Measurements from ENCODE around the gene GRIK1.

GRCh38 chr21:29641001-29641634 lies 298.7 kb downstream of the GRIK1 start:
- TF ChIP-seq, protein P1, sequence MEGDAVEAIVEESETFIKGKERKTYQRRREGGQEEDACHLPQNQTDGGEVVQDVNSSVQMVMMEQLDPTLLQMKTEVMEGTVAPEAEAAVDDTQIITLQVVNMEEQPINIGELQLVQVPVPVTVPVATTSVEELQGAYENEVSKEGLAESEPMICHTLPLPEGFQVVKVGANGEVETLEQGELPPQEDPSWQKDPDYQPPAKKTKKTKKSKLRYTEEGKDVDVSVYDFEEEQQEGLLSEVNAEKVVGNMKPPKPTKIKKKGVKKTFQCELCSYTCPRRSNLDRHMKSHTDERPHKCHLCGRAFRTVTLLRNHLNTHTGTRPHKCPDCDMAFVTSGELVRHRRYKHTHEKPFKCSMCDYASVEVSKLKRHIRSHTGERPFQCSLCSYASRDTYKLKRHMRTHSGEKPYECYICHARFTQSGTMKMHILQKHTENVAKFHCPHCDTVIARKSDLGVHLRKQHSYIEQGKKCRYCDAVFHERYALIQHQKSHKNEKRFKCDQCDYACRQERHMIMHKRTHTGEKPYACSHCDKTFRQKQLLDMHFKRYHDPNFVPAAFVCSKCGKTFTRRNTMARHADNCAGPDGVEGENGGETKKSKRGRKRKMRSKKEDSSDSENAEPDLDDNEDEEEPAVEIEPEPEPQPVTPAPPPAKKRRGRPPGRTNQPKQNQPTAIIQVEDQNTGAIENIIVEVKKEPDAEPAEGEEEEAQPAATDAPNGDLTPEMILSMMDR (conservative IDR thresholded peaks at IDR 0.05): no peak
- no peak for TF ChIP-seq ZFX (IDR thresholded peaks at IDR 0.05)

All from C4-2B (cell line).